Type B pancreatic cell (in vitro differentiated cells): ENCODE measurements around the gene LRRC74B. TPM values are rescaled to one million over a fixed set of nuclear protein-coding genes. Genes with fewer than 3 reads are reported as not detected.

Source experiments
- DNase-seq: peaks from one replicate; pipeline ENCODE4 v3.0.0; 2021; ENCODE audit warnings: mixed read lengths; ENCODE audit not compliant: unreplicated experiment; ENCODE audit errors: extremely low spot score
- H3K27ac Mint-ChIP-seq: 2 replicates; pipeline ENCODE4 v1.8.0; 2021; ENCODE audit warnings: mild to moderate bottlenecking, mixed read lengths
- H3K27me3 Mint-ChIP-seq: 2 replicates; pipeline ENCODE4 v1.8.0; 2021; ENCODE audit warnings: mixed read lengths
- H3K36me3 Mint-ChIP-seq: 2 replicates; pipeline ENCODE4 v1.8.0; 2021; ENCODE audit warnings: mixed read lengths
- H3K4me1 Mint-ChIP-seq: one replicate; pipeline ENCODE4 v1.8.0; 2021; ENCODE audit warnings: mixed read lengths; ENCODE audit not compliant: unreplicated experiment
- H3K4me3 Mint-ChIP-seq: 2 replicates; pipeline ENCODE4 v1.8.0; 2021; ENCODE audit warnings: mild to moderate bottlenecking, mixed read lengths
- H3K9me3 Mint-ChIP-seq: 2 replicates; pipeline ENCODE4 v1.8.0; 2021; ENCODE audit warnings: mixed read lengths
- total RNA-seq: library from RNA; stranded (reverse); gene quantifications from 2 replicates; pipeline ENCODE4 v1.2.1, GENCODE V29; 2021; ENCODE audit warnings: low replicate concordance
- TF ChIP-seq, protein P1 (sequence below): fragments of 200-600 bp; sonication (generic); conservative IDR thresholded peaks from 2 replicates; pipeline ENCODE4 v1.5.0; 2021; ENCODE audit warnings: antibody characterized with exemption, mild to moderate bottlenecking

Gene LRRC74B
- total RNA-seq, 1 donor from 2014 or later, result 0.65 TPM

- TF ChIP-seq, protein P1, sequence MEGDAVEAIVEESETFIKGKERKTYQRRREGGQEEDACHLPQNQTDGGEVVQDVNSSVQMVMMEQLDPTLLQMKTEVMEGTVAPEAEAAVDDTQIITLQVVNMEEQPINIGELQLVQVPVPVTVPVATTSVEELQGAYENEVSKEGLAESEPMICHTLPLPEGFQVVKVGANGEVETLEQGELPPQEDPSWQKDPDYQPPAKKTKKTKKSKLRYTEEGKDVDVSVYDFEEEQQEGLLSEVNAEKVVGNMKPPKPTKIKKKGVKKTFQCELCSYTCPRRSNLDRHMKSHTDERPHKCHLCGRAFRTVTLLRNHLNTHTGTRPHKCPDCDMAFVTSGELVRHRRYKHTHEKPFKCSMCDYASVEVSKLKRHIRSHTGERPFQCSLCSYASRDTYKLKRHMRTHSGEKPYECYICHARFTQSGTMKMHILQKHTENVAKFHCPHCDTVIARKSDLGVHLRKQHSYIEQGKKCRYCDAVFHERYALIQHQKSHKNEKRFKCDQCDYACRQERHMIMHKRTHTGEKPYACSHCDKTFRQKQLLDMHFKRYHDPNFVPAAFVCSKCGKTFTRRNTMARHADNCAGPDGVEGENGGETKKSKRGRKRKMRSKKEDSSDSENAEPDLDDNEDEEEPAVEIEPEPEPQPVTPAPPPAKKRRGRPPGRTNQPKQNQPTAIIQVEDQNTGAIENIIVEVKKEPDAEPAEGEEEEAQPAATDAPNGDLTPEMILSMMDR, result no peak
- Mint-ChIP-seq H3K9me3 (no peaks in the 10 kb centered on the region), H3K4me3 (no peak overlapping the region), H3K27ac (no peak overlapping the region), H3K36me3 (no peaks in the 10 kb centered on the region), H3K27me3 (no peaks in the 10 kb centered on the region), H3K4me1 (peaks cover 7% of the 10 kb centered on the region)
- DNase-seq, result no peak
These were observed 20.5 kb upstream of the LRRC74B start for GRCh38 chr22:21025266-21025665.

- Mint-ChIP-seq H3K4me3 (no peak overlapping the region), H3K27me3 (peaks cover 7% of the 10 kb centered on the region), H3K4me1 (peaks cover 7% of the 10 kb centered on the region), H3K27ac (no peak overlapping the region), H3K9me3 (no peaks in the 10 kb centered on the region), H3K36me3 (no peaks in the 10 kb centered on the region)
- DNase-seq, result no peak
- TF ChIP-seq, protein P1, result no peak
These were observed 19.7 kb upstream of the LRRC74B start for GRCh38 chr22:21025763-21026755.

DNA sequence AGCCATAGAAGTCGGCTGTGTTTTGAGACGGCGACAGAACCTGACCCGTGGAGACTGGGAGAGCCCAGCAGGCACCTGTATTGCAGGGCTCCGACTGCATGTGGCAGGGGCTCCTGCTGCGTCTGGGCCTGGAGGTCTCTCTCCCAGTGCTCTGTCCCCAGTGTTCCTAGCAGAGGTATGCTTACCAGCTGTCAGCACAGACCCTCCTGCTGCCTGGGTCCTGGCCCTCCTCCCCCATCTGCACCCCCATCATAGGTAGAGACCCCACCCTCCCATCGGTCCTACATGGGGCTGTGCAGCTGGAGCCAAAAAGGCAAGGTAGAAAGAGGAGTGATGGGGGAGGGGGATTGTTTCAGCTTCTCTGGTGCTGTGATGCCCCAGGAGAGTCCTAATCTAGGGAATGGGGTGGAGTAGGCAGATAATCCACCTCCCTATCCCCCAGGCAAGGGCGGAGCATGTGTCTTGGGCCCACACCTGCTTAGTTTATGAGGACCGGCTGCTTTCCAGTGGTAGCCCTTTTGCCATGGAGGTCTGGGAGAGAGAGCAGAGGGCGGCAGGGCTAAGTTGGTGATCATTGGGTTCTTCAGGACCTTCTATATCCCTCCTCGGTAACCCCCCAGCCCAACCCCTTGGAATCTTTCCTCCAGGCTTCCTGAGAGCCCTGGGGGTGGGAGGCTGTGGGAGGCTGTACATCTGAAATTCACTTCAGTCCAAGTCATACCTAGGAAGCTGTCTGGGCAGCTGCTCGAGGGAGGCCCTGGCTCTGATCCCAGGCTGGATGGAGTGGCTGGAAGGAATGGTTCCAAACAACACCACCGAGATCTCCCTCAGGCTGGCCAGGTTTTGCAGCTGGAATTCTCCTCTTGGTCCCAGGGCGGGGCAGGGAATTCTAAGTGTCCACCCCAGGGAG is 18.7 kb upstream of the LRRC74B start:
- TF ChIP-seq, protein P1, result no peak
- Mint-ChIP-seq H3K4me1 (peaks cover 7% of the 10 kb centered on the region), H3K27ac (no peak overlapping the region), H3K9me3 (no peaks in the 10 kb centered on the region), H3K27me3 (peaks cover 8% of the 10 kb centered on the region), H3K36me3 (no peaks in the 10 kb centered on the region), H3K4me3 (no peak overlapping the region)
- no peak for DNase-seq

GRCh38 chr22:21028277-21029251 is 17.2 kb upstream of the LRRC74B start:
- TF ChIP-seq, protein P1, result no peak
- Mint-ChIP-seq H3K36me3 (no peaks in the 10 kb centered on the region), H3K9me3 (no peaks in the 10 kb centered on the region), H3K4me3 (peak overlapping the region; percentile 25), H3K27me3 (peaks cover 8% of the 10 kb centered on the region), H3K4me1 (peaks cover 7% of the 10 kb centered on the region), H3K27ac (no peak overlapping the region)
- no peak for DNase-seq
